Epidermal melanocyte (primary cell): ENCODE measurements around the gene CUL9.

Experiments used
- DNase-seq: peaks from one replicate; pipeline ENCODE4 v3.0.0; 2011; ENCODE audit warnings: low spot score; ENCODE audit not compliant: insufficient read length

CUL9 gene

DNA sequence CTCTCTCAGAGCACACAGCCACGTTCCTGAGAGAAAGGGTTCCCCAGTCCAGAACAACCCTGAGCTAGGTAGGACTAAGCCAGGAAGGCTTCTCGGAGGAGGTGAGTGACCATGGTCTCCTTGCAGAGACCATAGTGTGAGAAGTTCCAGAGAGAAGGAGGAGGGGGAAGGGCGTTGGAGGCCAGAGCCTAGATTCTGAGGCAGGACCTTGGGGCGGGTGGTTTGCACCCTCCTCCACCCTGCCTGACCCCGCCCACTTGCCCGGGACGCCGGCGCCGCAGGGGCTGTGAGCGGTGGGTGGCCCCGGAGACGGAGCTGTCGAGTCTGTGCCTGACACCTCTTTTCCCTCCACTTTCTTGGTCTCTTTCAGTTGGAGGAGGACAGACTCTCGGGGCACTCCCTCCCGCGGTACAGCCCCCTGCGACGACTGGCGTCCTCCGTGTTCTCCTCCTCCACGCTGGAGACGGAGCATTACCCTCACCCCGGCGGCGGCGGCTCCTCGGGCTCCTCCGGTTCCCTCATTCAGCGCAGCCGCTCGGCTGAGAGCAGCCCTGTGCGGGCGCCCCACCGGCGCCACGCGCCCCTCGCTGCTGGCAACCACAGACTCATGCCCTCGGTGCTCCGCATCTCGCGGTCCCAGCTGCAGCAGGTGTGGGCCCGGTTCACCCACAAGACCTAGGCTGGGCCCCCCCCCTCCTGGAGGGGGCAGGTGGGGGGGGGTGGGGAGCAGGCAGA is 87.4 kb downstream of the CUL9 start:
- DNase-seq: no peak

DNA sequence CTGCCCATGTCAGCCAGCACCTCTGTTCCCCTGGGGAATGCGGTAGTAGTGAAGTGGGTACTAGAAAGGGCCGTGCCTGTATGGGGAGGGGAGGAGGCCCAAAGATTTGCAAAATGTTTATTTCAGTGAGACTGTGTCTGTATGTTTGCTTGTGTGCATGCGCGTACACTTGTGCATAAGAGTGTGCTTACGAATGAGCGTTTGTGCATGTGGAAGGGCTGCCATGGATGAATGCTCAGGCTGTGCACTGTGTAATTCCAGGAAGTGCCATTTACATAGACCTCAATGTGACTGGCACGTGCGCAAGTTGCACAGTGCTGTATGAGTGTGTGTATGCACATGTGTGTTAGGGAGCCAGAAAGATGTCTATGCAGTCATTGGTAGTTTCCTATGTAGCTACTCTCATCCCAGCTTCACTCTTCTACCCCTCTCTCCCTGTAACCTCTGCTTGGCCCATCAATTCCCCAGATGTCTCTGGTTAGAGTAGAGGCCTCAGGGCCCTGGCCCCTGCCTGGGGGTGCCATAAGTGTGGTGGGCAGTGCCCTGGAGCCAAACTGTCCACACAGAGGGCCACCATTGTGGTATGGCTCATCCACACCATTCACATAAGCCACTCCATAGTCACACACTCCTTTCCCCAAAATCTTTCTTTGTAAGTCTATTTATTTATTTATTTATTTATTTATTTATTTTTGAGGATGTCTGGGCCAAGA is 89.3 kb downstream of the CUL9 start:
- no peak for DNase-seq

DNA sequence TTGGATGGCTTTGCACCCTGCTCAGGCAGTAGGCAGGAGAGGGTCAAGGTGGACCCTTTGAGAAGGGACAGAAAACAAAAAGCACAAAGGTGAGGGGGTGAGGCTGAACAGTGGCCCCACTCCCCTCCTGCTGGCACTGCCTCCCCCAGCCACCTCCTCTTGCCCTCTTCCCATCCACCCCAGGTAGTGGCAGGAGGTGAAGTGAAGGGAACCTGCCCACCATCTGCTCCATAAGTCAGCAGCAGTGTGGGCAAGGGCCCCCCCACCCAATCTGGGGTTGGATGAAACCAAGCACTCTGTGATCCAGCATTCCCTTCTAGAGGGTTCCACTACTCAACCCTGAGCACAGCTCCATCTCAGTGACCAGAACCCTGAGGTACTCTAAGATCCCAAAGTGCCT is 89.9 kb downstream of the CUL9 start:
- no peak for DNase-seq

GRCh38 chr6:43273707-43274106 is 91.7 kb downstream of the CUL9 start:
- DNase-seq: no peak
